H54 (cell line): Measurements from ENCODE around the gene ZNF730.
"Not testable (repeated sequence)": the region's sequence is repeated elsewhere in the genome, so short reads cannot be mapped to it uniquely, and the experiment has no call there.

Source experiments
- DNase-seq: peaks from one replicate; pipeline ENCODE4 v3.0.0; 2011; ENCODE audit warnings: low spot score, mixed read lengths; ENCODE audit not compliant: insufficient read length
- FAIRE-seq: peaks from 3 replicates; lab custom pipeline; 2011; peaks lifted over from hg19 to GRCh38; lab: Jason Lieb, UNC
- POLR2A ChIP-seq: IDR thresholded peaks from 2 replicates; pipeline ENCODE4 v1.6.1; 2011; ENCODE audit warnings: low read depth, mild to moderate bottlenecking, low read length

Gene ZNF730

DNA sequence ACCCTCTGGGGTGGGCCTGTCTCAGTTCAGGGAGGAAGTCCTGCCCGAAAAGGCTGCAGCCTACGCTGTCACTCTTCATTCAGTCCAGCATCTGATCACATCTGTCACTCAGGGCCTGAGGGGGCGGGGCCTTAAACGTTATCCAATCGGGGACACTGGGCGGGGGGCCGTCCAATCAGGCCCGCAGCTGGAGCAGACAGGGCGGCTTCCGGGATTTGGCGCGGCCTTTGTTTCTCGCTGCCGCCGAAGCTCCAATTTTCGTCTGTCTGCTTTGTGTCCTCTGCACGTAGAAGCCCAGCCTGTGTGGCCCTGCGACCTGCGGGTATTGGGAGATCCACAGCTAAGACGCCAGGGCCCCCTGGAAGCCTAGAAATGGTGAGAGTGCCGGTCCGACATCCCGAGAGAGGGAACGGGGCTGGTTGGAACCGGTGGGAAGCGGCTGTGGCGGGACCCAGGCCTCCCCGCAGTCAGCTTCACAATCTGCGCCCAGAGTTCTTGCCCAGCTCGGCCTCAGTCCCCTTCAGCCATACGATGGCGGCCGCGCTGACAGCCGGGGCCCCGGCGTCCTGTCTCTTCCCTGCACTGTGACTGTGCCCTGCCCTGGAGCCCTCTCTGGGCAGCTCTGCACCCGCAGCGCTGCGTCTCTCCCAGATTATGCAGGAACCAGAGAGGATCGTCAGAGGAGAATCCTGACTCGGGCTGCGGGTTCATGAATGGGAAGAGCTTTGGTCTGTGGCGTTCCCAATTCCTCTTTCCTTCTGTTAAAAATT is at the start of gene ZNF730:
Gene ZNF730, plus strand, starts transcription at position 224 of the 770 bp plus-strand sequence. Its CDS starts 149 bp downstream, at position 373.
- FAIRE-seq (no peak), DNase-seq (no peak)
- TF ChIP-seq POLR2A = no peak

DNA sequence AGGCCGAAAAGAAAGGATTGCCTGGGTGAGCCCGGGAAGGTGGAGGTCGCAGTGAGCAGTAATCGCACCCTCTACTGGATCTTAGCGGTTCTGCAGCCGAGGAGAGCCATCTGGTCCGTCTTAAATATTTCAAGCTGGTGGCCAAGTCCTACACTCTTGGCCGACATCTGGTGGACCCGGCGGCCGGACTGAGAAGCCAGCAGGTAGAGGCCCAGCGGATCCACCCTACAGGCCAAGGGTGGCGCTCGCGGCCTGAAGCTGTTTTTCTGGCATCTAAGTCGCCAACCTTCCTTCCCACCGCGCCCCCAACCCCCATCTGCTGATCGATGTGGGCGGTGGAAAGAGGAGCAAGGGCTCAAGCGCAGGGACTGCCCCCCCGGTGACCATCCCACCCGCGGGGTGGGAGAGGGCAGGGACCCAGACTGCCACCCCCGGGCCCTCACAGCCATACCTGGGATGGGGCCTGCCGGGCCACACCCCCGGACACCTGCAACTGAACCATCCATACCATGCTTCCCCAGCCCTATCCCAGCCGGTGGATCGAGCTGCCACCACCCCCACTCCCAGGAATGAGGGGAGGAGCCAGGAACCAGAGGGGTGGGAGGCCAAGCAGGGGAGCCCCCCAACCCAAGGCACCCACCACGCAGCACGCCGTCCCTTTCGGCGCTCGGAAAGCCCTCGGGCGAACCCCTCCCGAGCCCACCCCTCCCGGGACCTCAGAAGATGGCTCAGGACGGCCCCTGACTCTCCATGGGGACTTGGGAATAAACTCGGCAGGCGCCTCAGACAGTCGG is 46.3 kb upstream of the ZNF730 start:
- no peak for DNase-seq
- TF ChIP-seq POLR2A = no peak
- FAIRE-seq = no peak

DNA sequence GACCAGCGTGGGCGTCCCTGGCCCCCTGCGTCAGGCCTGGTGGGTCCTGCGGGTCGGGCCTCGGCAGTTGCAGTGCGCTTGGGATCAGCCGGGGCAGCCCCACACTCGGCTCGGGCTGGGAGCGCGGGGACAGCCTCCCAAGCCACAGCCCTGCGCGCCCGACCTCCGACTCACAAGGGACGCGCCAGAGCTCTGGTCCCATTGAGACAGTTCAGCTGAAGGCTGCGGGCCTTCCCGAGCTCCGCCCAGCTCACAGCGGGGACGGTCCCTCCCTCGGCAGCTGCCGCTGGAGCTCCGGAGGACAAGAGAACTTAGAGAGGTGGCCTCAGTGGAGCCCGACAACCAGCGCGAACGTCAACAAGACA is 45.7 kb upstream of the ZNF730 start:
- no peak for DNase-seq
- FAIRE-seq = no peak
- TF ChIP-seq POLR2A = no peak

DNA sequence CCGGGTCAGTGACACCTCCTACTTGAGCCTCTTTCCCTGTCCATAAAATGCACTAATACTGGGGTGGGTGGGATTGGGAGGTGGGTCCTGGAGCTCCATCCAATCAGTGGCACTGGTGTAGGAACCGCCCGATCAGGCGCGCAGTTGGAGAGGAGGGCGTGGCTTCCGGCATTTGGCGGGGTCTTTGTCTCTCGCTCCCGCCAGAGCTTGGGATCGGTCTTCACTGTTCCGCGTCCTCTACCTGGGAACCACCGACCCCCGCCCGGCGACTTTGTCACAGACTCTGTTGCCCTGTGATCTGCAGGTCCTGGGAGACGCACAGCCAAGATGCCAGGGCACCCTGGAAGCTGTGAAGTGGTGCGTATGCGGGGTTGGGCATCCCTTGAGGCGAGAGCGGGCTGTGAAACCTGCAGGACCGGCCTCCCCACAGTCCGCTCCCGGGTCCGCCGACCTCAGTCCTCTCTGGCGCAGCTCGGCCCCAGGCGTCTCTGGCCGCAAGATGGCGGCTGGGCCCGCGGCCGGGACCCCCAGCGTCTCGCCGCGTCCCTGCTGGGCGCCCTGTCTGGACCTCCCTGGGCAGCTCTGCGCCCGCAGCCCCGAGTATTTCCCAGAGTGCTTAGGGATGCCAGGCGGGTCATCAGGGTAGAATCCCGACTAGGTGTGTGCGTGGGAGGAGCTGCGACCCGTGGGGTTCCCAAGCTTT is 41.6 kb upstream of the ZNF730 start:
- FAIRE-seq (no peak), DNase-seq (peak; percentile 19)
- TF ChIP-seq POLR2A = no peak

DNA sequence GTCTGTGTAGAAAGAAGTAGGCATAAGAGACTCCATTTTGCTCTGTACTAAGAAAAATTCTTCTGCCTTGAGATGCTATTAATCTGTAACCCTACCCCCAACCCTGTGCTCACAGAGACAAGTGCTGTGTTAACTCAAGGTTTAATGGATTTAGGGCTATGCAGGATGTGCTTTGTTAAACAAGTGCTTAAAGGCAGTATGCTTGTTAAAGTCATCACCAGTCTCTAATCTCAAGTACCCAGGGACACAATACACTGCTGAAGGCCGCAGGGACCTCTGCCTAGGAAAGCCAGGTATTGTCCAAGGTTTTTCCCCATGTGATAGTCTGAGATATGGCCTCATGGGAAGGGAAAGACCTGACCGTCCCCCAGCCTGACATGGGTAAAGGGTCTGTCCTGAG is 39.0 kb upstream of the ZNF730 start:
- not testable (repeated sequence) for FAIRE-seq, DNase-seq

DNA sequence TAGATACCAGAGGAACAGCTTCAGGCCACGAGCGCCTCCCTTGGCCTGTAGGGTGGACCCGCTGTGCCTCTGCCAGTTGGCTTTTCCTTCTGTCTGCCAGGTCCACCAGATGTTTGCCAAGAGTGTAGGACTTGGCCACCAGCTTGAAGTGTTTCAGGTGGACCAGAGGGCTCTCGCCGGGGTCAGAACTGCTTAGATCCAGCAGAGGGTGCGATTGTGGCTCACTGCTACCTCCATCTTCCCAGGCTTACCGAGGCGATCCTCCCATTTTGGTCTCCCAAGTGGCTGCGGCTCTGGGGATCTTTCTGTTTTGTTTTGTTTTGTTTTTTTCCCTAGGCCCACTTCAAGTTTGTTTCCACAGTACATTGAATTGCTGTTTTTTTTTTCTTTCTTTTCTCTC is 23.0 kb upstream of the ZNF730 start:
- DNase-seq = no peak
- no peak for TF ChIP-seq POLR2A
- no peak for FAIRE-seq

DNA sequence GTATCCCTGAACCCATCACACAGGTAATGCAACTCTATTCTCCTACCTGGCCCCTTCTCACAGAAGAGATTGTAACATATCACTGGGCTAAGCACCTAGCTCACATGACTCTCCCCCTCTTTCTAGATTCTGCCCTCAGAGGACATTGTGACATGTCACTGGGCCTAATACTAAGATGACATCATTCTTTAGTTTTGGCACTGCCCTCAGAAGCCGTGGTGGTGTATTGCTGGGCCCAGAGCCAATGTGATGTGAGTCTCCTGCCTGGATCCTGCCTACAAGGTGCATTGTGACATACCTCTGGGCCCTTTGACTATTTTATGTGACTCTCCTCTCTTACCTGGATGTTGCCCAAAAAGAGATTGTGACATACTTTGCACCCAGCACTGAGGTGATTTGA is 21.4 kb upstream of the ZNF730 start:
- DNase-seq (no peak), FAIRE-seq (no peak)
- TF ChIP-seq POLR2A = no peak

DNA sequence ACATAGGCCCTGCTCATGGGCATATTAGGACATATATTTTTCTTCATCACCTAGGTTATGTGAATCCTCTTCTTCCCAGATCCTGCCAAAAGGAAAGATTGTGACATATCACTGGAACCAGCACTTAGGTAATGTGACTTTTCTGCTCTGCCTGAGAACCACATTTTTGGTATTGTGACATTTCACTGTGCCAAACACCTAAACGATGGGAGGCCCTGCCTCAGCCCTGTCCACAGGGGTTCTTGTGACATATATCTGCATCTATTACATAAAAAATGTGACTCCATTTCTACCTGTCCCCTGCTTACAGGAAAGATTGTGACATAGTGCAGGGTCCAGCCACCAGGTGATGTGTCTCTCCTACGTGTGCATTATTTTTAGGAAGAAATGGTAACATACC is 18.5 kb upstream of the ZNF730 start:
- DNase-seq = no peak
- no peak for TF ChIP-seq POLR2A
- FAIRE-seq = no peak

DNA sequence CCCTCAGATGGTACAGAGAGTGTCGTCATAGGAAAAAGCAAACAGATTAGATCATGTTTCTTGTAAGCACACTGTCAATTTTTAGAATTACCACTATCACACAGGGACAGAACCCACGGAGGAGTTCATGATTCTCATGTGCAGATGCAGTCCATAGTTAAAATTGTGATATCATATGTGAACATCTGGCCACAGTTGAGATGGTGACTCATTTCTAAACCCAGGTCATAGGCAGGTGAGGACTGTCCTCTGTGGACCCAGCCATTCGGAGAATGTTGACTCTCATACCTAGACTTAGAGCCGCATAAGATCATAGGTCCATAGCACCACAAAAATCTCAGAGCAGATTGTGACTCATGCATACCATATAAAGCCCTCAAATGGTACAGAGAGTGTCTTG is 17.8 kb upstream of the ZNF730 start:
- DNase-seq (no peak), FAIRE-seq (no peak)
- TF ChIP-seq POLR2A = no peak

DNA sequence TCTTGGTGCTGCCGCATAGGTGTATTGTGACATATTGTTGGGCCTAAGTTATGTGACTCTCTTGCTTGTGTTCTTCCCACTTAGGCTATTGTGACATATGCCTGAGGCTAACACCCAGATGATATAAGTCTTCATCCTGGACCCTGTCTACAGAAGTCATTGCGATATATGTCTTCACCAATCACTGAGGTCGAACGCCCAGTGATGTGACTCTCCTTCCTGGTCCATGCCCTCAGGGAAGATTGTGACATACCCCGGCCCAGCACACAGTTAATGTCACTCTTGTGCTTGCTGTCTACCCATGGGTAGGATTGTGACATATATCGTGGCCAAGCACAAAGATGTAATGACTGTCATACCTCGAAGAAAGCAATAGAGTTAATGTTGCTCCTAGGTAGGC is 16.9 kb upstream of the ZNF730 start:
- no peak for TF ChIP-seq POLR2A
- FAIRE-seq (no peak), DNase-seq (no peak)

DNA sequence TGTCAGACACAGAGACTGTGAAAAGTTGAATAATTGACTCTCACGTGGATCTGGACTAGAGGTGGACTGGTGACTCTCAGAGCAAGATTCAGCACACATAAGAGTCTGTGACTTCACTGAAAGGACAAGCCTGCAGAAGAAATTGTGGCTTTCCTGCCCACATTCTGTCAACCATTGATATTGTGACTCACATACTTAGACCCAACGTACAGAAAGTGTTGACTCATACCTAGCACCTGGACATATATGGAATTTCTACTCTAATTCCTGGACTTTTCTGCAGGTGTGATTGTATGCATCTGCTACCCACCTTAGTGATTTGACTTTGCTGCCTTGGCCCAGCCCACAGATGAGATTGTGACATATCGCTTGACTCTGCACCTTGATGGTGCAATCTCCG is 15.6 kb upstream of the ZNF730 start:
- no peak for TF ChIP-seq POLR2A
- DNase-seq (no peak), FAIRE-seq (no peak)

DNA sequence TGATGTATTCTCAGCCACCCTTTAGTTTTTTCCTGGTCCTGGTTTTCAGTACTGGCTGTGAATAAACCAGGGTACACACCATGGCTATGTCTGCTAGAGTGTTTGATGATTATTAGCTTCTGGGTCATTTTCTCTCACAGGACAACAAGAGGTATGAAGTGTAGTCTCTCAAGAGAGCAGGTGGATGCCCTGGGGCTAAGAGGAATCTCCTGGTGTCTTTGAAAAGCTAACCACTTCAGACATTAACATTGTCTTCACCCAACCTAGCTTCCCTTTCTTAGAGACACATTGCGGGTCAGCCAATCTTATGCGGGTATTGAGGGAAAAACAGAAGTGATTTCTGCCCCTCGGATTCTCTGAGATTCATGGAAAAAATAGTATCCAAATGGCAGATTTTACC is 1.6 kb downstream of the ZNF730 start:
- no peak for DNase-seq
- no peak for TF ChIP-seq POLR2A

DNA sequence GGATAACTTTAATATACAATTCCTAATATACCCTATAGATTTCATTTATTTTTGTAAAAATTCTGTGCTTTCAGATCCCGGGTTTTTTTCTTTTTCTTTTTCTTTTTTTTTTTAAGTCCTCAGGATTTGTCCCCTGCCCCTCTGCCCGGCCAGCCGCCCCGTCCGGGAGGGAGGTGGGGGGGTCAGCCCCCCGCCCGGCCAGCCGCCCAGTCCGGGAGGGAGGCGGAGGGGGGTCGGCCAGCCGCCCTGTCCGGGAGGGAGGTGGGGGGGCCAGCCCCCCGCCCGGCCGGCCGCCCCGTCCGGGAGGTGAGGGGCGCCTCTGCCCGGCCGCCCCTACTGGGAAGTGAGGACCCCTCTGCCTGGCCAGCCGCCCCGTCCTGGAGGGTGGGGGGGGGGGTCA is 17.4 kb downstream of the ZNF730 start:
- not testable (repeated sequence) for FAIRE-seq, DNase-seq

More for the DNA sequence above, 1.6 kb downstream of the ZNF730 start:
- FAIRE-seq = no peak
